HepG2 (cell line): ENCODE data around the gene ARPC1A. TPM values are rescaled to one million over a fixed set of nuclear protein-coding genes. Genes with fewer than 3 reads are reported as not detected.

ENCODE experiments used
- ATRX ChIP-seq: sonication (generic); formaldehyde crosslinking; IDR thresholded peaks from 2 replicates; pipeline ENCODE4 v1.4.0; 2020; ENCODE audit warnings: missing genetic modification reagents, borderline replicate concordance
- CHD4 ChIP-seq: fragments of 200-600 bp; sonication (generic); IDR thresholded peaks from 2 replicates; pipeline ENCODE4 v1.7.0; 2017; ENCODE audit warnings: mild to moderate bottlenecking, low read length, borderline replicate concordance
- GATAD1 ChIP-seq: IDR thresholded peaks from 2 replicates; pipeline ENCODE4 v1.6.1; 2016; ENCODE audit warnings: missing genetic modification reagents, missing compliant biosample characterization
- HNRNPL ChIP-seq: fragments of 200-400 bp; formaldehyde crosslinking; IDR thresholded peaks from 2 replicates; pipeline ENCODE4 v1.6.1; 2017; ENCODE audit warnings: mild to moderate bottlenecking, low read depth, low read length
- NFRKB ChIP-seq: fragments of 450-650 bp; IDR thresholded peaks from 2 replicates; pipeline ENCODE4 v1.6.1; 2017
- RBAK ChIP-seq: sonication (generic); formaldehyde crosslinking; IDR thresholded peaks from 2 replicates; pipeline ENCODE4 v1.5.1; 2020; ENCODE audit warnings: mild to moderate bottlenecking, missing genetic modification reagents
- ZFP62 ChIP-seq: sonication (generic); formaldehyde crosslinking; IDR thresholded peaks from 2 replicates; pipeline ENCODE4 v1.4.0; 2020; ENCODE audit warnings: missing genetic modification reagents
- ZFYVE20 ChIP-seq: sonication (generic); formaldehyde crosslinking; IDR thresholded peaks from 2 replicates; pipeline ENCODE4 v1.8.0; 2023; ENCODE audit warnings: low read depth, mild to moderate bottlenecking, moderate library complexity, missing genetic modification reagents, borderline replicate concordance
- ZNF615 ChIP-seq: sonication (generic); formaldehyde crosslinking; IDR thresholded peaks from 2 replicates; pipeline ENCODE4 v1.5.0; 2020; ENCODE audit warnings: mild to moderate bottlenecking, missing genetic modification reagents, borderline replicate concordance
- ZNF776 ChIP-seq: sonication (generic); formaldehyde crosslinking; IDR thresholded peaks from 2 replicates; pipeline ENCODE4 v1.4.0; 2020; ENCODE audit warnings: mild to moderate bottlenecking, missing genetic modification reagents
- polyA plus RNA-seq, 8 experiments: library from polyadenylated mRNA; depleted of rRNA in 3 of 8; stranded (reverse) in 7 of 8; unstranded in 1 of 8; fragments of >200 nt; fragmentation: Illumina TruSeq in 4 of 8; extraction: Trizol in 4 of 8; gene quantifications; 2 replicates each; pipeline versions ENCODE4 v1.2.1 to v1.2.3, GENCODE V29; 2011 to 2016; ENCODE audit warnings: low read depth in 4 of 8, missing spikeins in 1 of 8, mixed read lengths in 1 of 8; ENCODE audit not compliant: insufficient read depth in 1 of 8
- total RNA-seq, 5 experiments: library from RNA; depleted of rRNA; stranded (reverse); fragments of >200 nt; fragmentation: Illumina TruSeq; extraction: Trizol; gene quantifications; 2 replicates each; pipeline ENCODE4 v1.2.3, GENCODE V29; 2016; ENCODE audit warnings: low read depth in 1 of 5
- TF ChIP-seq, protein P1 (sequence below): sonication (generic); formaldehyde crosslinking; IDR thresholded peaks from 2 replicates; pipeline ENCODE4 v1.9.0; 2021; ENCODE audit warnings: mild to moderate bottlenecking, missing genetic modification reagents
- TF ChIP-seq, protein P2 (sequence below): sonication (generic); formaldehyde crosslinking; IDR thresholded peaks from 2 replicates; pipeline ENCODE4 v1.4.0; 2020; ENCODE audit warnings: mild to moderate bottlenecking, missing genetic modification reagents
- TF ChIP-seq, protein P3 (sequence below): sonication (generic); formaldehyde crosslinking; IDR thresholded peaks from 2 replicates; pipeline ENCODE4 v1.5.0; 2020; ENCODE audit warnings: missing genetic modification reagents
- TF ChIP-seq, protein P4 (sequence below): sonication (generic); formaldehyde crosslinking; IDR thresholded peaks from 2 replicates; pipeline ENCODE4 v1.5.0; 2020; ENCODE audit warnings: mild to moderate bottlenecking, missing genetic modification reagents

Gene ARPC1A
- total and polyA plus RNA-seq, 2 of the 13 experiments (the other 11 are each of a cell fraction or from before 2014, with no cell fraction given) = 44.3 to 88.5 TPM

DNA sequence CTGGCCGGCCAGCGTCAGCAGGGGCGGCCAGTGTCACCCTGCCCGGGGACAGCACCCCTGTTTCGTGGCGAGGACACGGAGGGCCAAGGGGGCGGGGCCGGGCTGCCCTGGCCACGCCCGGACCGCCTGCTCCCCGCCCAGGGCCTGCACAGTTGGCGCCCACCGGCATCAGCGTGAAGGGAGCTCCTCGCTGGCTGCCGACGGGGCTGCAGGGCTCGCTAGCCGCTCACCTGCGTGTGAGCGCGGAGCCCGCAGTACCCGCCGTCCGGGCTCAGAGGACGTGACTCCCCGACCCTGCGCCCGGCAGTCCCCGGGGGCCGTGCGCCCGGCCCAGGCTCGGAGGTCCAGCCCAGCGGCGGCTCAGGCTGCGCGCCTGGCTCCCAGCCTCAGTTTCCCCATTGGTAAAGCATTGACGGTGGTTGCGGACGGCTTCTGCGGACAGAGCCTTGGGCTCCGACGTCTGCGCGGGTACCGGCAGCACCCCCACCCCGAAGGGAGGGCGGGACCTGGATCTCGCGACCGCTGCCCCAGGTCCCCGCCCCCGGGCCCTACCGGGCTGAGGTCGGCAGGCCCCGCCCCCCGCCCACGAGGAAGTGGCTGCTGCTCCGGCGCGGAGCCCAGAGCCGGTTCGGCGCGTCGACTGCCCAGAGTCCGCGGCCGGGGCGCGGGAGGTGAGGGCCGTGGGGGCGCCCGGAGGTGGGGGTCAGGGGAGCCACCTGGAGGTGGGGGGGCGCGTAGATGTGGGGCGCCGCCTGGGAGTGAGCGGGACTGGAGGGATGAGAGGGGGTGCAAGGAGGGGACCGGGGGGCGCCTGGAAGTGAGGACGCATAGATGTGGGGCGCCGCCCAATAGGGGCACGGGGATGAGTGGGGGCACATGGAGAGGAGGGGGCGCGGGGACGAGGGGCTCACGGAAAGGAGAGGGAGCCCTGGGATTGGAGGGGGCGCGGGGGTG is 48.7 kb downstream of the ARPC1A start, which contains the start of gene ARPC1B (continued):
- TF ChIP-seq, protein P1, sequence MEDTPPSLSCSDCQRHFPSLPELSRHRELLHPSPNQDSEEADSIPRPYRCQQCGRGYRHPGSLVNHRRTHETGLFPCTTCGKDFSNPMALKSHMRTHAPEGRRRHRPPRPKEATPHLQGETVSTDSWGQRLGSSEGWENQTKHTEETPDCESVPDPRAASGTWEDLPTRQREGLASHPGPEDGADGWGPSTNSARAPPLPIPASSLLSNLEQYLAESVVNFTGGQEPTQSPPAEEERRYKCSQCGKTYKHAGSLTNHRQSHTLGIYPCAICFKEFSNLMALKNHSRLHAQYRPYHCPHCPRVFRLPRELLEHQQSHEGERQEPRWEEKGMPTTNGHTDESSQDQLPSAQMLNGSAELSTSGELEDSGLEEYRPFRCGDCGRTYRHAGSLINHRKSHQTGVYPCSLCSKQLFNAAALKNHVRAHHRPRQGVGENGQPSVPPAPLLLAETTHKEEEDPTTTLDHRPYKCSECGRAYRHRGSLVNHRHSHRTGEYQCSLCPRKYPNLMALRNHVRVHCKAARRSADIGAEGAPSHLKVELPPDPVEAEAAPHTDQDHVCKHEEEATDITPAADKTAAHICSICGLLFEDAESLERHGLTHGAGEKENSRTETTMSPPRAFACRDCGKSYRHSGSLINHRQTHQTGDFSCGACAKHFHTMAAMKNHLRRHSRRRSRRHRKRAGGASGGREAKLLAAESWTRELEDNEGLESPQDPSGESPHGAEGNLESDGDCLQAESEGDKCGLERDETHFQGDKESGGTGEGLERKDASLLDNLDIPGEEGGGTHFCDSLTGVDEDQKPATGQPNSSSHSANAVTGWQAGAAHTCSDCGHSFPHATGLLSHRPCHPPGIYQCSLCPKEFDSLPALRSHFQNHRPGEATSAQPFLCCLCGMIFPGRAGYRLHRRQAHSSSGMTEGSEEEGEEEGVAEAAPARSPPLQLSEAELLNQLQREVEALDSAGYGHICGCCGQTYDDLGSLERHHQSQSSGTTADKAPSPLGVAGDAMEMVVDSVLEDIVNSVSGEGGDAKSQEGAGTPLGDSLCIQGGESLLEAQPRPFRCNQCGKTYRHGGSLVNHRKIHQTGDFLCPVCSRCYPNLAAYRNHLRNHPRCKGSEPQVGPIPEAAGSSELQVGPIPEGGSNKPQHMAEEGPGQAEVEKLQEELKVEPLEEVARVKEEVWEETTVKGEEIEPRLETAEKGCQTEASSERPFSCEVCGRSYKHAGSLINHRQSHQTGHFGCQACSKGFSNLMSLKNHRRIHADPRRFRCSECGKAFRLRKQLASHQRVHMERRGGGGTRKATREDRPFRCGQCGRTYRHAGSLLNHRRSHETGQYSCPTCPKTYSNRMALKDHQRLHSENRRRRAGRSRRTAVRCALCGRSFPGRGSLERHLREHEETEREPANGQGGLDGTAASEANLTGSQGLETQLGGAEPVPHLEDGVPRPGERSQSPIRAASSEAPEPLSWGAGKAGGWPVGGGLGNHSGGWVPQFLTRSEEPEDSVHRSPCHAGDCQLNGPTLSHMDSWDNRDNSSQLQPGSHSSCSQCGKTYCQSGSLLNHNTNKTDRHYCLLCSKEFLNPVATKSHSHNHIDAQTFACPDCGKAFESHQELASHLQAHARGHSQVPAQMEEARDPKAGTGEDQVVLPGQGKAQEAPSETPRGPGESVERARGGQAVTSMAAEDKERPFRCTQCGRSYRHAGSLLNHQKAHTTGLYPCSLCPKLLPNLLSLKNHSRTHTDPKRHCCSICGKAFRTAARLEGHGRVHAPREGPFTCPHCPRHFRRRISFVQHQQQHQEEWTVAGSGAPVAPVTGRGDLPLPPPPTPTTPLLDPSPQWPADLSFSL = no peak
- TF ChIP-seq, protein P2, sequence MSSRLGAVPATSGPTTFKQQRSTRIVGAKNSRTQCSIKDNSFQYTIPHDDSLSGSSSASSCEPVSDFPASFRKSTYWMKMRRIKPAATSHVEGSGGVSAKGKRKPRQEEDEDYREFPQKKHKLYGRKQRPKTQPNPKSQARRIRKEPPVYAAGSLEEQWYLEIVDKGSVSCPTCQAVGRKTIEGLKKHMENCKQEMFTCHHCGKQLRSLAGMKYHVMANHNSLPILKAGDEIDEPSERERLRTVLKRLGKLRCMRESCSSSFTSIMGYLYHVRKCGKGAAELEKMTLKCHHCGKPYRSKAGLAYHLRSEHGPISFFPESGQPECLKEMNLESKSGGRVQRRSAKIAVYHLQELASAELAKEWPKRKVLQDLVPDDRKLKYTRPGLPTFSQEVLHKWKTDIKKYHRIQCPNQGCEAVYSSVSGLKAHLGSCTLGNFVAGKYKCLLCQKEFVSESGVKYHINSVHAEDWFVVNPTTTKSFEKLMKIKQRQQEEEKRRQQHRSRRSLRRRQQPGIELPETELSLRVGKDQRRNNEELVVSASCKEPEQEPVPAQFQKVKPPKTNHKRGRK = no peak
- TF ChIP-seq, protein P3, sequence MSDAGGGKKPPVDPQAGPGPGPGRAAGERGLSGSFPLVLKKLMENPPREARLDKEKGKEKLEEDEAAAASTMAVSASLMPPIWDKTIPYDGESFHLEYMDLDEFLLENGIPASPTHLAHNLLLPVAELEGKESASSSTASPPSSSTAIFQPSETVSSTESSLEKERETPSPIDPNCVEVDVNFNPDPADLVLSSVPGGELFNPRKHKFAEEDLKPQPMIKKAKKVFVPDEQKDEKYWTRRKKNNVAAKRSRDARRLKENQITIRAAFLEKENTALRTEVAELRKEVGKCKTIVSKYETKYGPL (CRISPR knock-in tag) = 0 out of 2 replicates have a peak, but pooled peaks have one; percentile 15
- no peak for TF ChIP-seq ATRX (CRISPR knock-in tag)
- no peak for TF ChIP-seq RBAK
- peak; percentile 83; the same call in 1 of the 2 replicates for TF ChIP-seq ZNF776 (CRISPR knock-in tag)
- TF ChIP-seq NFRKB = no peak
- no peak for TF ChIP-seq ZNF615 (CRISPR knock-in tag)
- TF ChIP-seq ZFYVE20 (CRISPR knock-in tag) = no peak
- no peak for TF ChIP-seq HNRNPL
- no peak for TF ChIP-seq CHD4
- no peak for TF ChIP-seq GATAD1 (CRISPR knock-in tag)
- TF ChIP-seq ZFP62 (CRISPR knock-in tag) = no peak
- TF ChIP-seq, protein P4, sequence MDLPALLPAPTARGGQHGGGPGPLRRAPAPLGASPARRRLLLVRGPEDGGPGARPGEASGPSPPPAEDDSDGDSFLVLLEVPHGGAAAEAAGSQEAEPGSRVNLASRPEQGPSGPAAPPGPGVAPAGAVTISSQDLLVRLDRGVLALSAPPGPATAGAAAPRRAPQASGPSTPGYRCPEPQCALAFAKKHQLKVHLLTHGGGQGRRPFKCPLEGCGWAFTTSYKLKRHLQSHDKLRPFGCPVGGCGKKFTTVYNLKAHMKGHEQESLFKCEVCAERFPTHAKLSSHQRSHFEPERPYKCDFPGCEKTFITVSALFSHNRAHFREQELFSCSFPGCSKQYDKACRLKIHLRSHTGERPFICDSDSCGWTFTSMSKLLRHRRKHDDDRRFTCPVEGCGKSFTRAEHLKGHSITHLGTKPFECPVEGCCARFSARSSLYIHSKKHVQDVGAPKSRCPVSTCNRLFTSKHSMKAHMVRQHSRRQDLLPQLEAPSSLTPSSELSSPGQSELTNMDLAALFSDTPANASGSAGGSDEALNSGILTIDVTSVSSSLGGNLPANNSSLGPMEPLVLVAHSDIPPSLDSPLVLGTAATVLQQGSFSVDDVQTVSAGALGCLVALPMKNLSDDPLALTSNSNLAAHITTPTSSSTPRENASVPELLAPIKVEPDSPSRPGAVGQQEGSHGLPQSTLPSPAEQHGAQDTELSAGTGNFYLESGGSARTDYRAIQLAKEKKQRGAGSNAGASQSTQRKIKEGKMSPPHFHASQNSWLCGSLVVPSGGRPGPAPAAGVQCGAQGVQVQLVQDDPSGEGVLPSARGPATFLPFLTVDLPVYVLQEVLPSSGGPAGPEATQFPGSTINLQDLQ (CRISPR knock-in tag) = no peak
